CD8-positive, alpha-beta memory T cell (primary cell): ENCODE data around the gene DPH5. TPM values are rescaled to one million over a fixed set of nuclear protein-coding genes. Genes with fewer than 3 reads are reported as not detected.
A peak's percentile ranks its signal among the peaks of the same experiment; 100 is the strongest.

Experiments
- CTCF ChIA-PET: fragments of 350-600 bp; sonication (Branson Sonifier 250); formaldehyde crosslinking; loops from one replicate; lab custom pipeline; 2021; ENCODE audit warnings: antibody characterized with exemption; lab: Charles Lee
- POLR2A ChIA-PET: fragments of 350-600 bp; sonication (Branson Sonifier 250); formaldehyde crosslinking; loops from one replicate; lab custom pipeline; 2021; ENCODE audit warnings: antibody characterized with exemption; lab: Charles Lee
- DNase-seq, 5 donors: peaks; one replicate each; pipeline versions ENCODE4 v3.0.0 to v3.0.0-alpha.2; 2020 to 2022; ENCODE audit warnings: mixed read lengths in 1 of 5
- H3K27ac ChIP-seq: one replicate; pipeline ENCODE4 v1.7.0; 2013; ENCODE audit warnings: low read depth, mild to moderate bottlenecking, low read length, moderate library complexity
- H3K27me3 ChIP-seq: 2 replicates; pipeline ENCODE4 v1.7.0; 2013; ENCODE audit warnings: low read length, mild to moderate bottlenecking; ENCODE audit not compliant: insufficient read depth, poor library complexity, severe bottlenecking
- H3K36me3 ChIP-seq: 2 replicates; pipeline ENCODE4 v1.7.0; 2013; ENCODE audit warnings: mild to moderate bottlenecking, low read length, moderate library complexity; ENCODE audit not compliant: insufficient read depth
- H3K4me1 ChIP-seq: 2 replicates; pipeline ENCODE4 v1.7.0; 2013; ENCODE audit warnings: mild to moderate bottlenecking, low read length, moderate library complexity; ENCODE audit not compliant: insufficient read depth
- H3K4me3 ChIP-seq: 2 replicates; pipeline ENCODE4 v1.7.0; 2013; ENCODE audit warnings: mild to moderate bottlenecking, low read length
- H3K9me3 ChIP-seq: 2 replicates; pipeline ENCODE4 v1.7.0; 2013; ENCODE audit warnings: mild to moderate bottlenecking, low read length
- H3K27ac Mint-ChIP-seq, 8 donors: one replicate each; pipeline ENCODE4 v1.8.0; 2020 to 2021; ENCODE audit warnings: mixed read lengths in 8 of 8, mild to moderate bottlenecking in 6 of 8, inconsistent platforms in 3 of 8, moderate library complexity in 3 of 8
- H3K27me3 Mint-ChIP-seq, 2 donors: one replicate each; pipeline ENCODE4 v1.8.0; 2020 to 2021; ENCODE audit warnings: mixed read lengths in 2 of 2, mild to moderate bottlenecking in 1 of 2, moderate library complexity in 1 of 2
- H3K36me3 Mint-ChIP-seq, 3 donors: one replicate each; pipeline ENCODE4 v1.8.0; 2020 to 2021; ENCODE audit warnings: mixed read lengths in 3 of 3, inconsistent platforms in 1 of 3, mild to moderate bottlenecking in 1 of 3
- H3K4me1 Mint-ChIP-seq, 3 donors: one replicate each; pipeline ENCODE4 v1.8.0; 2020 to 2021; ENCODE audit warnings: mixed read lengths in 3 of 3, inconsistent platforms in 1 of 3, mild to moderate bottlenecking in 1 of 3
- H3K4me3 Mint-ChIP-seq, 7 donors: one replicate each; pipeline ENCODE4 v1.8.0; 2020 to 2021; ENCODE audit warnings: mixed read lengths in 7 of 7, mild to moderate bottlenecking in 6 of 7, moderate library complexity in 4 of 7, inconsistent platforms in 2 of 7
- H3K9me3 Mint-ChIP-seq, 5 donors: one replicate each; pipeline ENCODE4 v1.8.0; 2020 to 2022; ENCODE audit warnings: mixed read lengths in 5 of 5, mild to moderate bottlenecking in 3 of 5, moderate library complexity in 2 of 5, inconsistent platforms in 1 of 5
- polyA plus RNA-seq: library from polyadenylated mRNA; unstranded; fragments of 300-500 nt; fragmentation: Illumina TruSeq; gene quantifications from one replicate; pipeline ENCODE4 v1.2.3, GENCODE V29; 2021
- total RNA-seq, 2 experiments: library from RNA; stranded (reverse); gene quantifications; one replicate each; pipeline ENCODE4 v1.2.3, GENCODE V29; 2021

DPH5 gene
- total and polyA plus RNA-seq, 3 experiments from 2014 or later, result 38.6 to 68.6 (median 58.5) TPM

GRCh38 chr1:101064697-101065096 is 39.1 kb upstream of the DPH5 start:
- peaks cover 16% of the 10 kb centered on the region for H3K4me1 ChIP-seq
- H3K27me3 Mint-ChIP-seq, result no peaks in the 10 kb centered on the region
- H3K27ac Mint-ChIP-seq, result peak overlapping the region in 4 of 8 donors; percentile 4 to 32 (median 6)

GRCh38 chr1:101060992-101061391 is 35.4 kb upstream of the DPH5 start:
- Mint-ChIP-seq H3K9me3 (no peaks in the 10 kb centered on the region), H3K36me3 (peaks cover 9 to 14% (median 12%) of the 10 kb centered on the region in 3 donors), H3K27me3 (peaks cover 0 to 2% of the 10 kb centered on the region in 2 donors), H3K27ac (no peak overlapping the region), H3K4me3 (no peak overlapping the region), H3K4me1 (peaks cover 24 to 48% (median 36%) of the 10 kb centered on the region in 3 donors)
- no peaks in the 10 kb centered on the region for H3K27me3 ChIP-seq
- CTCF ChIA-PET, result no interaction called here
- no peak for DNase-seq
- H3K4me3 ChIP-seq, result no peak overlapping the region
- H3K36me3 ChIP-seq, result no peaks in the 10 kb centered on the region
- H3K4me1 ChIP-seq, result peaks cover 4% of the 10 kb centered on the region
- no peak overlapping the region for H3K27ac ChIP-seq
- no peaks in the 10 kb centered on the region for H3K9me3 ChIP-seq
- POLR2A ChIA-PET, result interaction anchor here (0.6 kb wide), 1 partner anchor 30 kb away, joined by 3 read pairs; no protein-coding TSS in a partner anchor

More at GRCh38 chr1:101064697-101065096, 39.1 kb upstream of the DPH5 start:
- H3K27me3 ChIP-seq, result no peaks in the 10 kb centered on the region
- H3K4me1 Mint-ChIP-seq, result peaks cover 41 to 73% (median 61%) of the 10 kb centered on the region in 3 donors
- H3K27ac ChIP-seq, result no peak overlapping the region
- CTCF ChIA-PET, result interaction anchor here (1.0 kb wide), 1 partner anchor 143 kb away, joined by 3 read pairs; no protein-coding TSS in a partner anchor
- H3K36me3 Mint-ChIP-seq, result peaks cover 0 to 9% (median 6%) of the 10 kb centered on the region in 3 donors
- no peaks in the 10 kb centered on the region for H3K36me3 ChIP-seq
- H3K4me3 Mint-ChIP-seq, result no peak overlapping the region
- no peaks in the 10 kb centered on the region for H3K9me3 Mint-ChIP-seq
- no peak overlapping the region for H3K4me3 ChIP-seq
- DNase-seq, result no peak
- POLR2A ChIA-PET, result no interaction called here
- H3K9me3 ChIP-seq, result no peaks in the 10 kb centered on the region

- Histone ChIP-seq H3K27ac (no peak overlapping the region), H3K27me3 (no peaks in the 10 kb centered on the region), H3K9me3 (no peaks in the 10 kb centered on the region), H3K36me3 (no peaks in the 10 kb centered on the region), H3K4me3 (no peak overlapping the region), H3K4me1 (no peaks in the 10 kb centered on the region)
- DNase-seq, result no peak
- Mint-ChIP-seq H3K36me3 (peaks cover 9 to 14% (median 12%) of the 10 kb centered on the region in 3 donors), H3K4me1 (peaks cover 19 to 41% (median 30%) of the 10 kb centered on the region in 3 donors), H3K9me3 (no peaks in the 10 kb centered on the region), H3K27ac (peak overlapping the region in 1 of 8 donors; percentile 40), H3K27me3 (peaks cover 0 to 2% of the 10 kb centered on the region in 2 donors), H3K4me3 (no peak overlapping the region)
- POLR2A ChIA-PET, result interaction anchor here (0.6 kb wide), 1 partner anchor 29 kb away, joined by 3 read pairs; no protein-coding TSS in a partner anchor
- CTCF ChIA-PET, result no interaction called here
Observed at GRCh38 chr1:101059945-101060542, 34.5 kb upstream of the DPH5 start.

GRCh38 chr1:101055623-101056022 is 30.0 kb upstream of the DPH5 start:
- Mint-ChIP-seq H3K9me3 (no peaks in the 10 kb centered on the region), H3K4me3 (no peak overlapping the region), H3K36me3 (peaks cover 6 to 18% (median 12%) of the 10 kb centered on the region in 3 donors), H3K4me1 (peaks cover 8 to 28% (median 24%) of the 10 kb centered on the region in 3 donors), H3K27ac (peak overlapping the region in 3 of 8 donors; percentile 0 to 43 (median 8)), H3K27me3 (peaks cover 0 to 2% of the 10 kb centered on the region in 2 donors)
- CTCF ChIA-PET, result no interaction called here
- Histone ChIP-seq H3K27ac (no peak overlapping the region), H3K9me3 (no peaks in the 10 kb centered on the region), H3K27me3 (no peaks in the 10 kb centered on the region), H3K36me3 (no peaks in the 10 kb centered on the region), H3K4me1 (no peaks in the 10 kb centered on the region), H3K4me3 (no peak overlapping the region)
- DNase-seq, result no peak
- POLR2A ChIA-PET, result interaction anchor here (0.6 kb wide), 1 partner anchor 180 kb away, joined by 3 read pairs; no protein-coding TSS in a partner anchor

GRCh38 chr1:101051688-101052638 is 26.4 kb upstream of the DPH5 start:
- Histone ChIP-seq H3K4me3 (no peak overlapping the region), H3K9me3 (no peaks in the 10 kb centered on the region), H3K4me1 (no peaks in the 10 kb centered on the region), H3K27ac (no peak overlapping the region), H3K27me3 (no peaks in the 10 kb centered on the region), H3K36me3 (no peaks in the 10 kb centered on the region)
- H3K27ac Mint-ChIP-seq, result peak overlapping the region in 5 of 8 donors; percentile 18 to 77 (median 29)
- H3K27me3 Mint-ChIP-seq, result no peaks in the 10 kb centered on the region
- peaks cover 0 to 5% (median 4%) of the 10 kb centered on the region in 3 donors for H3K36me3 Mint-ChIP-seq
- ChIA-PET POLR2A (no interaction called here), CTCF (no interaction called here)
- no peak for DNase-seq
- no peaks in the 10 kb centered on the region for H3K9me3 Mint-ChIP-seq
- H3K4me1 Mint-ChIP-seq, result peaks cover 8 to 35% (median 19%) of the 10 kb centered on the region in 3 donors
- H3K4me3 Mint-ChIP-seq, result no peak overlapping the region

GRCh38 chr1:101050869-101051268 is 25.3 kb upstream of the DPH5 start:
- Mint-ChIP-seq H3K36me3 (peaks cover 0 to 10% (median 8%) of the 10 kb centered on the region in 3 donors), H3K4me3 (no peak overlapping the region), H3K4me1 (peaks cover 8 to 35% (median 19%) of the 10 kb centered on the region in 3 donors), H3K9me3 (no peaks in the 10 kb centered on the region), H3K27me3 (no peaks in the 10 kb centered on the region), H3K27ac (no peak overlapping the region)
- no peaks in the 10 kb centered on the region for H3K4me1 ChIP-seq
- no peak overlapping the region for H3K4me3 ChIP-seq
- DNase-seq, result no peak
- no peaks in the 10 kb centered on the region for H3K36me3 ChIP-seq
- ChIA-PET CTCF (no interaction called here), POLR2A (no interaction called here)
- no peak overlapping the region for H3K27ac ChIP-seq
- H3K9me3 ChIP-seq, result no peaks in the 10 kb centered on the region
- H3K27me3 ChIP-seq, result no peaks in the 10 kb centered on the region

GRCh38 chr1:101044749-101045148 is 19.2 kb upstream of the DPH5 start:
- peaks cover 7 to 16% (median 13%) of the 10 kb centered on the region in 3 donors for H3K4me1 Mint-ChIP-seq
- peaks cover 6 to 10% (median 7%) of the 10 kb centered on the region in 5 donors for H3K9me3 Mint-ChIP-seq
- H3K27me3 Mint-ChIP-seq, result no peaks in the 10 kb centered on the region
- Histone ChIP-seq H3K4me1 (no peaks in the 10 kb centered on the region), H3K9me3 (peaks cover 8% of the 10 kb centered on the region), H3K4me3 (no peak overlapping the region), H3K27ac (no peak overlapping the region), H3K36me3 (peaks cover 5% of the 10 kb centered on the region), H3K27me3 (no peaks in the 10 kb centered on the region)
- H3K27ac Mint-ChIP-seq, result peak overlapping the region in 3 of 8 donors; percentile 28 to 74 (median 35)
- DNase-seq, result no peak
- H3K4me3 Mint-ChIP-seq, result no peak overlapping the region
- POLR2A ChIA-PET, result interaction anchor here (0.7 kb wide), 1 partner anchor 19 kb away, joined by 4 read pairs; no protein-coding TSS in a partner anchor
- peaks cover 20 to 24% (median 23%) of the 10 kb centered on the region in 3 donors for H3K36me3 Mint-ChIP-seq
- CTCF ChIA-PET, result no interaction called here
